ENCODE results near the gene EYS. TPM values are rescaled to one million over a fixed set of nuclear protein-coding genes. Genes with fewer than 3 reads are reported as not detected.

Gene EYS
- total RNA-seq, 1 experiment from 2014 or later = not detected

DNA sequence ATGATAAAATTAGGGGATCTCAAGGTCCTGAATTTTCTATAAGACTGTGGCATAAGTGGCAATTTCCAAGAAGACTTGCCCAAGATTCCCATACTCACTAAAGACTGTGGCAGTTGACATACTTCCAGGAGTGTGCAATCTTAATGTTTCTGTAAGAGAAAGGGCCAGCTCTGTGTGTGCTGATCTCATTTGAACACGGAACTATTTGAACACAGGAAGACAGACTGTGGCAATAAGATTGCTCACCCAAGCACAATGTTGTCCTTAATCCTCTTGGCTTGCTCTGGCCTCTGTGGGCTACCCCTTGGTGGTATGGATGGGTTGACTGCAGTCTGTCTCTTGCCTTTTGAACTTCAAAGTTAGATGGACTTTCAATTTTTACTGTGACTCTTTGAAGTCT lies 1920.0 kb downstream of the EYS start:
- no peaks in the 10 kb centered on the region for H3K9me2 ChIP-seq (ENCODE audit: insufficient read depth)
- no peak overlapping the region for H3K4me2 ChIP-seq (ENCODE audit: low read length)
- no peaks in the 10 kb centered on the region for H3K36me3 ChIP-seq (ENCODE audit: control insufficient read depth in 1 of 2, insufficient read depth in 2 of 2, low read length in 2 of 2)
- no peak for ATAC-seq
- H3K4me1 ChIP-seq (ENCODE audit: control insufficient read depth in 1 of 2, insufficient read depth in 2 of 2, low read length in 2 of 2) = no peaks in the 10 kb centered on the region
- ChIA-PET POLR2A (no interaction called here), RAD21 (ENCODE audit: low non-redundant PET in 1 of 2, low total read pairs in 2 of 2, uncharacterized antibody in 2 of 2, unreplicated experiment in 2 of 2) (no interaction called here), CTCF (no interaction called here)
- H3K4me3 ChIP-seq (replicated peaks in 1 of 2; ENCODE audit: low read depth in 1 of 2, low read length in 2 of 2) = no peak overlapping the region
- no peaks in the 10 kb centered on the region for H3K79me2 ChIP-seq (ENCODE audit: insufficient read depth, low read length)
- DNase-seq (ENCODE audit: low read depth, low spot score) = no peak
- H3K27ac ChIP-seq (ENCODE audit: low read depth, low read length) = no peak overlapping the region
- H3K9ac ChIP-seq (ENCODE audit: low read length) = no peak overlapping the region
- intact Hi-C loops (cut with micrococcal nuclease) = no loop called here
- no peak for TF ChIP-seq RAD21 (IDR thresholded peaks at IDR 0.05; ENCODE audit: low read depth)
- TF ChIP-seq ELF1 (IDR thresholded peaks at IDR 0.05; ENCODE audit: borderline replicate concordance, low read depth) = no peak
- TF ChIP-seq JUND (IDR thresholded peaks at IDR 0.05) = no peak
- no peaks in the 10 kb centered on the region for H4K20me1 ChIP-seq (ENCODE audit: insufficient read depth)
- BruUV-seq (replicated peaks) = no TSS peak
- H3K9me3 ChIP-seq (ENCODE audit: control insufficient read depth in 1 of 2, insufficient read depth in 1 of 2, low read depth in 1 of 2, low read length in 2 of 2) = no peaks in the 10 kb centered on the region
- no peak overlapping the region for H2AFZ ChIP-seq (ENCODE audit: low read depth, low read length, poor library complexity, severe bottlenecking)
- H3K27me3 ChIP-seq (ENCODE audit: insufficient read depth, low read length) = no peaks in the 10 kb centered on the region

DNA sequence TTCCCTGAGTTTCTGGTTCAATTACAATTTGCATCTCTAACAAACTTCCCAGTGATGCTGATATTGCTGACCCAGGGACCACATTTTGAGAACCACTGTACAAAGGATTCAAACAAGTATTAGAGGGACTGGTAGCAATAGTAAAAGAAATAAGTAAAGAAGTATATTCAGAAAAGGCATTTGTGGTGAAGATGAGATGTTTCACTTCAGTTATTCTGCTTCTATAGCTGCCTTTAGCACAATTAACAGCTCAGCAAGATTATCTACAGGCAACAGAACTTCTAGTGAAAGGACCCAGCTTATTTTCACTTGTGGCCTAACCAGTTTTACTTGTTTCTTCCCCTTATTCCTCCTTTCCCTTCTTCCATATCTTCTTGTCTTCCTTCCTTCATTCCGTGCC lies 1922.0 kb downstream of the EYS start:
- Histone ChIP-seq H3K9ac (ENCODE audit: low read length) (no peak overlapping the region), H3K4me3 (replicated peaks in 1 of 2; ENCODE audit: low read depth in 1 of 2, low read length in 2 of 2) (no peak overlapping the region), H2AFZ (ENCODE audit: low read depth, low read length, poor library complexity, severe bottlenecking) (no peak overlapping the region), H3K79me2 (ENCODE audit: insufficient read depth, low read length) (no peaks in the 10 kb centered on the region), H3K4me1 (ENCODE audit: control insufficient read depth in 1 of 2, insufficient read depth in 2 of 2, low read length in 2 of 2) (no peaks in the 10 kb centered on the region), H3K27me3 (ENCODE audit: insufficient read depth, low read length) (no peaks in the 10 kb centered on the region), H3K36me3 (ENCODE audit: control insufficient read depth in 1 of 2, insufficient read depth in 2 of 2, low read length in 2 of 2) (no peaks in the 10 kb centered on the region), H3K4me2 (ENCODE audit: low read length) (no peak overlapping the region), H3K9me3 (ENCODE audit: control insufficient read depth in 1 of 2, insufficient read depth in 1 of 2, low read depth in 1 of 2, low read length in 2 of 2) (no peaks in the 10 kb centered on the region), H3K27ac (ENCODE audit: low read depth, low read length) (no peak overlapping the region), H3K9me2 (ENCODE audit: insufficient read depth) (no peaks in the 10 kb centered on the region), H4K20me1 (ENCODE audit: insufficient read depth) (no peaks in the 10 kb centered on the region)
- intact Hi-C loops (cut with micrococcal nuclease) = no loop called here
- no peak for TF ChIP-seq JUND (IDR thresholded peaks at IDR 0.05)
- no peak for TF ChIP-seq EZH2 (IDR thresholded peaks at IDR 0.05)
- no peak for TF ChIP-seq YY1 (IDR thresholded peaks at IDR 0.05; ENCODE audit: extremely low read depth, insufficient replicate concordance, low read depth, low read length)
- TF ChIP-seq, protein P1, sequence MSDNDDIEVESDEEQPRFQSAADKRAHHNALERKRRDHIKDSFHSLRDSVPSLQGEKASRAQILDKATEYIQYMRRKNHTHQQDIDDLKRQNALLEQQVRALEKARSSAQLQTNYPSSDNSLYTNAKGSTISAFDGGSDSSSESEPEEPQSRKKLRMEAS (IDR thresholded peaks at IDR 0.05) = no peak
- TF ChIP-seq CEBPB (IDR thresholded peaks at IDR 0.05; ENCODE audit: low read depth) = no peak
- no peak for TF ChIP-seq POLR2A (IDR thresholded peaks at IDR 0.05; ENCODE audit: borderline replicate concordance, extremely low read depth, insufficient read depth, insufficient read length)
- no peak for TF ChIP-seq ZFX (IDR thresholded peaks at IDR 0.05)
- no peak for TF ChIP-seq SRF (IDR thresholded peaks at IDR 0.05; ENCODE audit: low read depth)
- TF ChIP-seq EGR1 (IDR thresholded peaks at IDR 0.05; ENCODE audit: low read depth) = no peak
- no peak for TF ChIP-seq EZH2phosphoT487 (IDR thresholded peaks at IDR 0.05; ENCODE audit: borderline replicate concordance)
- no peak for TF ChIP-seq ELF1 (IDR thresholded peaks at IDR 0.05; ENCODE audit: borderline replicate concordance, low read depth)
- TF ChIP-seq SP1 (IDR thresholded peaks at IDR 0.05; ENCODE audit: low read depth) = no peak
- TF ChIP-seq CBX3 (IDR thresholded peaks at IDR 0.05; ENCODE audit: low read depth) = no peak
- TF ChIP-seq, protein P2, sequence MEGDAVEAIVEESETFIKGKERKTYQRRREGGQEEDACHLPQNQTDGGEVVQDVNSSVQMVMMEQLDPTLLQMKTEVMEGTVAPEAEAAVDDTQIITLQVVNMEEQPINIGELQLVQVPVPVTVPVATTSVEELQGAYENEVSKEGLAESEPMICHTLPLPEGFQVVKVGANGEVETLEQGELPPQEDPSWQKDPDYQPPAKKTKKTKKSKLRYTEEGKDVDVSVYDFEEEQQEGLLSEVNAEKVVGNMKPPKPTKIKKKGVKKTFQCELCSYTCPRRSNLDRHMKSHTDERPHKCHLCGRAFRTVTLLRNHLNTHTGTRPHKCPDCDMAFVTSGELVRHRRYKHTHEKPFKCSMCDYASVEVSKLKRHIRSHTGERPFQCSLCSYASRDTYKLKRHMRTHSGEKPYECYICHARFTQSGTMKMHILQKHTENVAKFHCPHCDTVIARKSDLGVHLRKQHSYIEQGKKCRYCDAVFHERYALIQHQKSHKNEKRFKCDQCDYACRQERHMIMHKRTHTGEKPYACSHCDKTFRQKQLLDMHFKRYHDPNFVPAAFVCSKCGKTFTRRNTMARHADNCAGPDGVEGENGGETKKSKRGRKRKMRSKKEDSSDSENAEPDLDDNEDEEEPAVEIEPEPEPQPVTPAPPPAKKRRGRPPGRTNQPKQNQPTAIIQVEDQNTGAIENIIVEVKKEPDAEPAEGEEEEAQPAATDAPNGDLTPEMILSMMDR (IDR thresholded peaks at IDR 0.05 in 2 of 3, conservative IDR thresholded peaks at IDR 0.05 in 1 of 3; ENCODE audit: borderline replicate concordance in 1 of 3, insufficient read depth in 1 of 3, low read depth in 2 of 3, low read length in 2 of 3) = no peak
- no peak for TF ChIP-seq FOSL1 (IDR thresholded peaks at IDR 0.05; ENCODE audit: low read depth)
- TF ChIP-seq RAD21 (IDR thresholded peaks at IDR 0.05; ENCODE audit: low read depth) = no peak
- TF ChIP-seq ZNF274 (IDR thresholded peaks at IDR 0.05; ENCODE audit: low read depth, low read length) = no peak
- TF ChIP-seq TCF7L2 (IDR thresholded peaks at IDR 0.05; ENCODE audit: borderline replicate concordance, extremely low read depth, insufficient read depth, insufficient read length) = no peak
- TF ChIP-seq SIN3A (IDR thresholded peaks at IDR 0.05; ENCODE audit: low read depth) = no peak
- TF ChIP-seq, protein P3, sequence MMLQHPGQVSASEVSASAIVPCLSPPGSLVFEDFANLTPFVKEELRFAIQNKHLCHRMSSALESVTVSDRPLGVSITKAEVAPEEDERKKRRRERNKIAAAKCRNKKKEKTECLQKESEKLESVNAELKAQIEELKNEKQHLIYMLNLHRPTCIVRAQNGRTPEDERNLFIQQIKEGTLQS (IDR thresholded peaks at IDR 0.05) = no peak
- ChIA-PET RAD21 (ENCODE audit: low non-redundant PET in 1 of 2, low total read pairs in 2 of 2, uncharacterized antibody in 2 of 2, unreplicated experiment in 2 of 2) (no interaction called here), POLR2A (no interaction called here), CTCF (interaction anchor here (1.0 to 1.1 kb wide), 2 partner anchors 32 to 433 kb away, joined by 3 to 4 read pairs; no protein-coding TSS in a partner anchor)
- DNase-seq (ENCODE audit: low read depth, low spot score) = no peak
- BruUV-seq (replicated peaks) = no TSS peak
- no peak for ATAC-seq
